ENCODE measurements around the gene ULBP3. TPM values are rescaled to one million over a fixed set of nuclear protein-coding genes. Genes with fewer than 3 reads are reported as not detected.
A peak's percentile ranks its signal among the peaks of the same experiment; 100 is the strongest.
"Not testable (repeated sequence)": the region's sequence is repeated elsewhere in the genome, so short reads cannot be mapped to it uniquely, and the experiment has no call there.

Gene ULBP3
- total RNA-seq, 2 experiments from 2014 or later, result 0.44 TPM; not detected in 1

DNA sequence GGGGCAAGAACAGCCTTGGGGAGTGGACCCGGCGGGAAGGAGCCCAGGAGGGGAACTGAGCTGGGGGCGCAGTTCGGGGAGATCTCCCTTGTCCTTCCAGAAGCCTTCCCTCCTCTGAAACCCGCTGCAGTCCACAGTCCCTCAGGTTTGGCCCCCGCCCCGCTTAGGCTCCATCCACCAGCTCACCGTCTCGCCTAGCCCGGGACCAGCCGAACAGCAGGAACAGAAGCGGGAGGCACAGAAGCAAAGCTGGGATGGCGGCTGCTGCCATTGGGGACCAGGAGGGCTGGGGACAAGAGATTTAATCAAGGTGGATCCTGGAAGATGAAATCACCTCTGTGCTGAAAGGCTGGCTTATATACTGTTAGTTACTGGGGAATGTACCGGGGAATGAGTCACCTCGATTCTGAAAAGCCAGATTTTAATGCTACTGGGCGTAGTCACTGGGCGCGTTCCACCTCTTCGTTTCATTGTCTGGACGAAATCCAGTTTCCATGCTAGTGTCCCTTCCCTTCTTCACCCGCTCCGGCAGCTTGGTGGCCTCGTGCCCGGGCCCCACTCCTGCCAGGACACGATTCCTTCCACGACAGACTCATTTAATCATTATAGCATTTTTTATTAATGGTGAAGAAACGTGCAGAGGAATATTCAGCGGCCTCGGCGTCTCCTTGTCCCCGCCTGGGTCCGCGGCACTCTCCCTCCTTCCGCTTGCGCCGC is 43.6 kb downstream of the ULBP3 start, which contains the start of gene RAET1L:
RAET1L (minus strand) TSS at position 332 of the 717 bp plus-strand sequence; CDS start at position 271, 61 bp downstream.
- ChIA-PET POLR2A (no interaction called here), CTCF (no interaction called here)
- Histone ChIP-seq H3K4me1 (ENCODE audit: insufficient read depth, low read length) (peaks cover 14% of the 10 kb centered on the region), H3K27me3 (ENCODE audit: control insufficient read depth in 1 of 2, insufficient read depth in 2 of 2, low read length in 2 of 2) (peaks cover 23 to 37% of the 10 kb centered on the region in 2 experiments), H3K9me3 (ENCODE audit: control insufficient read depth in 1 of 2, insufficient read depth in 1 of 2, low read length in 2 of 2) (peaks cover 0 to 5% of the 10 kb centered on the region in 2 experiments), H3K27ac (ENCODE audit: low read depth in 1 of 2, low read length in 2 of 2) (no peak within 1 kb of the TSS), H3K4me3 (ENCODE audit: low read length) (no peak within 1 kb of the TSS), H3K36me3 (ENCODE audit: insufficient read depth, low read length) (no peaks in the 10 kb centered on the region)
- DNase-seq (peak in 1 of 14 experiments; percentile 37), ATAC-seq (ENCODE audit: poor library complexity) (peak; percentile 63)
- no peaks in the 10 kb centered on the region for H3K36me3 Mint-ChIP-seq (ENCODE audit: low read depth)
- TF ChIP-seq, protein P1, sequence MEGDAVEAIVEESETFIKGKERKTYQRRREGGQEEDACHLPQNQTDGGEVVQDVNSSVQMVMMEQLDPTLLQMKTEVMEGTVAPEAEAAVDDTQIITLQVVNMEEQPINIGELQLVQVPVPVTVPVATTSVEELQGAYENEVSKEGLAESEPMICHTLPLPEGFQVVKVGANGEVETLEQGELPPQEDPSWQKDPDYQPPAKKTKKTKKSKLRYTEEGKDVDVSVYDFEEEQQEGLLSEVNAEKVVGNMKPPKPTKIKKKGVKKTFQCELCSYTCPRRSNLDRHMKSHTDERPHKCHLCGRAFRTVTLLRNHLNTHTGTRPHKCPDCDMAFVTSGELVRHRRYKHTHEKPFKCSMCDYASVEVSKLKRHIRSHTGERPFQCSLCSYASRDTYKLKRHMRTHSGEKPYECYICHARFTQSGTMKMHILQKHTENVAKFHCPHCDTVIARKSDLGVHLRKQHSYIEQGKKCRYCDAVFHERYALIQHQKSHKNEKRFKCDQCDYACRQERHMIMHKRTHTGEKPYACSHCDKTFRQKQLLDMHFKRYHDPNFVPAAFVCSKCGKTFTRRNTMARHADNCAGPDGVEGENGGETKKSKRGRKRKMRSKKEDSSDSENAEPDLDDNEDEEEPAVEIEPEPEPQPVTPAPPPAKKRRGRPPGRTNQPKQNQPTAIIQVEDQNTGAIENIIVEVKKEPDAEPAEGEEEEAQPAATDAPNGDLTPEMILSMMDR (IDR thresholded peaks at IDR 0.05), result no peak
- peaks cover 74% of the 10 kb centered on the region for H3K27me3 Mint-ChIP-seq
- H3K4me1 Mint-ChIP-seq (ENCODE audit: low read depth), result peaks cover 9% of the 10 kb centered on the region
- H3K27ac Mint-ChIP-seq, result no peak within 1 kb of the TSS
- H3K9me3 Mint-ChIP-seq, result no peaks in the 10 kb centered on the region
- intact Hi-C loops (cut with DNase I, micrococcal nuclease), result no loop called here
- H3K4me3 Mint-ChIP-seq, result no peak within 1 kb of the TSS

DNA sequence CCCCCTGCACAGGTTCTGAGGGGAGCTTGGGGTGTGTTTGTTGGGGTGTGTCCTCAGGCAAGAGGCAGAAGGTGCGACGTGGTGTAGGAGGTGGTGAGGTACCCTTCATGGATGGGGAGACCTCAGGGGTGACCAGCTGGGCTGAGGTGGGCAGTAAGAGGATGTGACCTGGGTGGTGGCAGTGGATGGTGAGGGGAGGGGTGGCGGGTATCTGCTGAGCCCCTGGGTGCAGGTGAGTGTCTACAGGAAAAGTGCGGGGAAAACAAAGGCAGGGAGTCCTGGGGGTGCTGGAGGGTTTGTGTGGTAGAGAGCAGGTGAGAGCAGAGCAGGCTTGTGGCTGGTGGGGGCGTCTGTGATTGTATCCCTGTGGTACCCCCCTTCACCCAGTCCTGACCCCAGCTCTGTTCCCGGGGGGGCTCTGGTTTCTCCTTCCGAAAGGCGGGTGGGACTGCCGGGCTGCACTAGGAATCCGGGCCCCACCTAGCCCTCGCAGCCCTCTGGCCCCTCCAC is 44.2 kb downstream of the ULBP3 start:
- H3K4me3 ChIP-seq (ENCODE audit: low read length), result no peak overlapping the region
- Mint-ChIP-seq H3K36me3 (ENCODE audit: low read depth) (no peaks in the 10 kb centered on the region), H3K9me3 (no peaks in the 10 kb centered on the region), H3K27ac (no peak overlapping the region), H3K4me1 (ENCODE audit: low read depth) (peaks cover 9% of the 10 kb centered on the region), H3K4me3 (no peak overlapping the region), H3K27me3 (peaks cover 72% of the 10 kb centered on the region)
- ATAC-seq (ENCODE audit: poor library complexity) (no peak), DNase-seq (no peak)
- H3K36me3 ChIP-seq (ENCODE audit: insufficient read depth, low read length), result no peaks in the 10 kb centered on the region
- TF ChIP-seq, protein P1 (IDR thresholded peaks at IDR 0.05), result no peak
- ChIA-PET CTCF (no interaction called here), POLR2A (no interaction called here)
- peaks cover 0 to 5% of the 10 kb centered on the region in 2 experiments for H3K9me3 ChIP-seq (ENCODE audit: control insufficient read depth in 1 of 2, insufficient read depth in 1 of 2, low read length in 2 of 2)
- peaks cover 23 to 37% of the 10 kb centered on the region in 2 experiments for H3K27me3 ChIP-seq (ENCODE audit: control insufficient read depth in 1 of 2, insufficient read depth in 2 of 2, low read length in 2 of 2)
- H3K4me1 ChIP-seq (ENCODE audit: insufficient read depth, low read length), result peaks cover 14% of the 10 kb centered on the region
- intact Hi-C loops (cut with DNase I, micrococcal nuclease), result no loop called here
- no peak overlapping the region for H3K27ac ChIP-seq (ENCODE audit: low read depth in 1 of 2, low read length in 2 of 2)

DNA sequence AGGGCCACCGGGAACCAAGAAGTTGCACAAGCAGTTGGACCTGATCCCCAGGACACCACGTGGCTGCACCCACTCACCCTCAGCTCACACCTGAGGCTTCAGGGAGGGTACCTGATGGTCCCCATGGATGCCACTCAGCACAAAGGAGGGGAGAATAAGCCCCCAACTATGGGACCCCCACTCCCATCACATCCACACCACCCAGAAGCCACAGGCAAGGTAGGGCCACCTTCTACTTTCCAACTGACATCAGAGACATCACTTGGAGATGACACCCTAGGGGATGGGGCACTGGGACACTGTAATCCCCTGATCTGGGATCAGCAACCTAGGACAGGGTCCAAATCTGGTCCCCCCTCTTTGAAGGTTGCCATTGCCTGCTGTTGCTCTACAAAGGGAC is 44.9 kb downstream of the ULBP3 start:
- POLR2A ChIA-PET; H3K4me1 Mint-ChIP-seq (ENCODE audit: low read depth); CTCF ChIA-PET; H3K4me3 ChIP-seq (ENCODE audit: low read length); ATAC-seq (ENCODE audit: poor library complexity); H3K27ac ChIP-seq (ENCODE audit: low read depth in 1 of 2, low read length in 2 of 2); H3K4me3 Mint-ChIP-seq; DNase-seq; intact Hi-C loops (cut with DNase I, micrococcal nuclease); H3K27ac Mint-ChIP-seq; H3K9me3 ChIP-seq (ENCODE audit: control insufficient read depth in 1 of 2, insufficient read depth in 1 of 2, low read length in 2 of 2); H3K36me3 ChIP-seq (ENCODE audit: insufficient read depth, low read length); H3K36me3 Mint-ChIP-seq (ENCODE audit: low read depth); H3K9me3 Mint-ChIP-seq: not testable (repeated sequence)
- Histone ChIP-seq H3K4me1 (ENCODE audit: insufficient read depth, low read length) (peaks cover 14% of the 10 kb centered on the region), H3K27me3 (ENCODE audit: control insufficient read depth in 1 of 2, insufficient read depth in 2 of 2, low read length in 2 of 2) (peaks cover 26 to 39% of the 10 kb centered on the region in 2 experiments)
- H3K27me3 Mint-ChIP-seq, result peaks cover 74% of the 10 kb centered on the region

DNA sequence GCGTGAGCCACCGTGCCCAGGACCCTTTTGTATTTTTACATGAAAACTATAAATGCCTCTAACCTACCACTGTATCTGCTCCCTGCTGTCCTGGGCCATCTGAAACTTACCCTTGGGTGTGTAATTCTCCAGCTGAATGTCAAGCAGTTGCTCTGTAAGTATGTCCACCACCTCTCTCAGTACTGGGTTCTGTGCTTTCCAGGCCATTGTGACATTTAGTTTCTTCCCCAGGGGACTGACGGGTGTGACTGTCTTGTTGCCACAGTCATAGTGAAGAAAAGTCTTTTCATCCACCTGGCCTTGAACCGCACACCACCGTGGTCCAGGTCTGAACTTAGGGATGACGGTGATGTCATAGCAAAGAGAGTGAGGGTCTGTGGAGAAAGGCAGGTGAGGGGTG is 47.1 kb downstream of the ULBP3 start:
- H3K36me3 ChIP-seq (ENCODE audit: insufficient read depth, low read length); H3K4me3 ChIP-seq (ENCODE audit: low read length); H3K9me3 ChIP-seq (ENCODE audit: control insufficient read depth in 1 of 2, insufficient read depth in 1 of 2, low read length in 2 of 2); H3K36me3 Mint-ChIP-seq (ENCODE audit: low read depth); H3K27ac ChIP-seq (ENCODE audit: low read depth in 1 of 2, low read length in 2 of 2); H3K9me3 Mint-ChIP-seq; intact Hi-C loops (cut with DNase I, micrococcal nuclease); H3K27ac Mint-ChIP-seq; ATAC-seq (ENCODE audit: poor library complexity); DNase-seq; H3K4me3 Mint-ChIP-seq; CTCF ChIA-PET; POLR2A ChIA-PET: not testable (repeated sequence)
- Mint-ChIP-seq H3K4me1 (ENCODE audit: low read depth) (peaks cover 11% of the 10 kb centered on the region), H3K27me3 (peaks cover 76% of the 10 kb centered on the region)
- peaks cover 14% of the 10 kb centered on the region for H3K4me1 ChIP-seq (ENCODE audit: insufficient read depth, low read length)
- peaks cover 25 to 38% of the 10 kb centered on the region in 2 experiments for H3K27me3 ChIP-seq (ENCODE audit: control insufficient read depth in 1 of 2, insufficient read depth in 2 of 2, low read length in 2 of 2)
